K562 (cell line): ENCODE results near the gene ERF. TPM values are rescaled to one million over a fixed set of nuclear protein-coding genes. Genes with fewer than 3 reads are reported as not detected.

Source experiments
- KAT2B ChIP-seq: IDR thresholded peaks from one replicate; pipeline ENCODE4 v1.6.1; 2012; ENCODE audit warnings: low read depth, mild to moderate bottlenecking, control low read depth, inconsistent platforms, low read length, moderate library complexity
- SMARCA4 ChIP-seq: fragments of 450-650 bp; IDR thresholded peaks from 2 replicates; pipeline ENCODE4 v1.6.1; 2016
- ZBTB43 ChIP-seq: sonication (generic); formaldehyde crosslinking; IDR thresholded peaks from 2 replicates; pipeline ENCODE4 v1.8.0; 2023; ENCODE audit warnings: mild to moderate bottlenecking, missing genetic modification reagents
- ZNF699 ChIP-seq: fragments of 250-450 bp; sonication (Bioruptor Pico); IDR thresholded peaks from 2 replicates; pipeline ENCODE4 v1.8.0; 2021; ENCODE audit warnings: mild to moderate bottlenecking, moderate library complexity; ENCODE audit not compliant: insufficient replicate concordance
- polyA plus RNA-seq, 8 experiments: library from polyadenylated mRNA; depleted of rRNA in 4 of 8; stranded (reverse) in 5 of 8; unstranded in 3 of 8; fragments of >200 nt; fragmentation: Nextera tagmentation in 2 of 8; fragmentation: Illumina TruSeq in 1 of 8; extraction: Ambion mirVana in 2 of 8; extraction: Trizol in 1 of 8; gene quantifications; 2 replicates each; pipeline versions ENCODE4 v1.2.1 to v1.2.3, GENCODE V29; 2011 to 2014; ENCODE audit warnings: inconsistent platforms in 1 of 8, missing spikeins in 1 of 8
- total RNA-seq, 7 experiments: library from RNA; depleted of rRNA in 6 of 7; stranded (reverse); fragments of >200 nt in 6 of 7; fragmentation: Illumina TruSeq in 2 of 7; extraction: Trizol in 2 of 7; gene quantifications; 2 replicates each; pipeline versions ENCODE4 v1.2.1 to v1.2.3, GENCODE V29; 2011 to 2021; ENCODE audit warnings: low replicate concordance in 1 of 7
- TF ChIP-seq, protein P1 (sequence below): sonication (generic); formaldehyde crosslinking; IDR thresholded peaks from 2 replicates; pipeline ENCODE4 v1.9.0; 2022; ENCODE audit warnings: mild to moderate bottlenecking, missing genetic modification reagents
- TF ChIP-seq, protein P2 (sequence below): sonication (generic); formaldehyde crosslinking; IDR thresholded peaks from 2 replicates; pipeline ENCODE4 v1.8.0; 2022; ENCODE audit warnings: missing genetic modification reagents, mild to moderate bottlenecking, moderate library complexity, borderline replicate concordance
- TF ChIP-seq, protein P3 (sequence below): fragments of 450-650 bp; IDR thresholded peaks from 2 replicates; pipeline ENCODE4 v1.6.1; 2016; ENCODE audit warnings: borderline replicate concordance
- TF ChIP-seq, protein P4 (sequence below), 2 experiments: fragments of 450-650 bp in 1 of 2; IDR thresholded peaks; 2 replicates each; pipeline ENCODE4 v1.6.1; 2011 to 2017; ENCODE audit warnings: low read depth in 2 of 2, antibody characterized with exemption in 1 of 2, borderline replicate concordance in 1 of 2, low read length in 1 of 2, mild to moderate bottlenecking in 1 of 2, mixed read lengths in 1 of 2; ENCODE audit not compliant: control insufficient read depth in 1 of 2
- TF ChIP-seq, protein P5 (sequence below): sonication (generic); formaldehyde crosslinking; IDR thresholded peaks from 2 replicates; pipeline ENCODE4 v1.8.0; 2022; ENCODE audit warnings: mild to moderate bottlenecking, missing genetic modification reagents

The ERF gene
- total and polyA plus RNA-seq, 9 of the 15 experiments (the other 6 are each of a cell fraction or from before 2014, with no cell fraction given), result 0.03 to 75.4 (median 27.0) TPM

GRCh38 chr19:42283188-42284065 is 28.5 kb upstream of the ERF start (continued):
- TF ChIP-seq, protein P1, sequence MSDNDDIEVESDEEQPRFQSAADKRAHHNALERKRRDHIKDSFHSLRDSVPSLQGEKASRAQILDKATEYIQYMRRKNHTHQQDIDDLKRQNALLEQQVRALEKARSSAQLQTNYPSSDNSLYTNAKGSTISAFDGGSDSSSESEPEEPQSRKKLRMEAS (CRISPR knock-in tag), result peak; percentile 59; the same call in 1 of the 2 replicates
- TF ChIP-seq, protein P2, sequence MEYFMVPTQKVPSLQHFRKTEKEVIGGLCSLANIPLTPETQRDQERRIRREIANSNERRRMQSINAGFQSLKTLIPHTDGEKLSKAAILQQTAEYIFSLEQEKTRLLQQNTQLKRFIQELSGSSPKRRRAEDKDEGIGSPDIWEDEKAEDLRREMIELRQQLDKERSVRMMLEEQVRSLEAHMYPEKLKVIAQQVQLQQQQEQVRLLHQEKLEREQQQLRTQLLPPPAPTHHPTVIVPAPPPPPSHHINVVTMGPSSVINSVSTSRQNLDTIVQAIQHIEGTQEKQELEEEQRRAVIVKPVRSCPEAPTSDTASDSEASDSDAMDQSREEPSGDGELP (CRISPR knock-in tag), result peak; percentile 36; the same call in 1 of the 2 replicates
- TF ChIP-seq, protein P3, sequence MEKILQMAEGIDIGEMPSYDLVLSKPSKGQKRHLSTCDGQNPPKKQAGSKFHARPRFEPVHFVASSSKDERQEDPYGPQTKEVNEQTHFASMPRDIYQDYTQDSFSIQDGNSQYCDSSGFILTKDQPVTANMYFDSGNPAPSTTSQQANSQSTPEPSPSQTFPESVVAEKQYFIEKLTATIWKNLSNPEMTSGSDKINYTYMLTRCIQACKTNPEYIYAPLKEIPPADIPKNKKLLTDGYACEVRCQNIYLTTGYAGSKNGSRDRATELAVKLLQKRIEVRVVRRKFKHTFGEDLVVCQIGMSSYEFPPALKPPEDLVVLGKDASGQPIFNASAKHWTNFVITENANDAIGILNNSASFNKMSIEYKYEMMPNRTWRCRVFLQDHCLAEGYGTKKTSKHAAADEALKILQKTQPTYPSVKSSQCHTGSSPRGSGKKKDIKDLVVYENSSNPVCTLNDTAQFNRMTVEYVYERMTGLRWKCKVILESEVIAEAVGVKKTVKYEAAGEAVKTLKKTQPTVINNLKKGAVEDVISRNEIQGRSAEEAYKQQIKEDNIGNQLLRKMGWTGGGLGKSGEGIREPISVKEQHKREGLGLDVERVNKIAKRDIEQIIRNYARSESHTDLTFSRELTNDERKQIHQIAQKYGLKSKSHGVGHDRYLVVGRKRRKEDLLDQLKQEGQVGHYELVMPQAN, result peak; percentile 80
- no peak for TF ChIP-seq KAT2B
- TF ChIP-seq ZNF699 (CRISPR knock-in tag), result no peak
- TF ChIP-seq, protein P4, sequence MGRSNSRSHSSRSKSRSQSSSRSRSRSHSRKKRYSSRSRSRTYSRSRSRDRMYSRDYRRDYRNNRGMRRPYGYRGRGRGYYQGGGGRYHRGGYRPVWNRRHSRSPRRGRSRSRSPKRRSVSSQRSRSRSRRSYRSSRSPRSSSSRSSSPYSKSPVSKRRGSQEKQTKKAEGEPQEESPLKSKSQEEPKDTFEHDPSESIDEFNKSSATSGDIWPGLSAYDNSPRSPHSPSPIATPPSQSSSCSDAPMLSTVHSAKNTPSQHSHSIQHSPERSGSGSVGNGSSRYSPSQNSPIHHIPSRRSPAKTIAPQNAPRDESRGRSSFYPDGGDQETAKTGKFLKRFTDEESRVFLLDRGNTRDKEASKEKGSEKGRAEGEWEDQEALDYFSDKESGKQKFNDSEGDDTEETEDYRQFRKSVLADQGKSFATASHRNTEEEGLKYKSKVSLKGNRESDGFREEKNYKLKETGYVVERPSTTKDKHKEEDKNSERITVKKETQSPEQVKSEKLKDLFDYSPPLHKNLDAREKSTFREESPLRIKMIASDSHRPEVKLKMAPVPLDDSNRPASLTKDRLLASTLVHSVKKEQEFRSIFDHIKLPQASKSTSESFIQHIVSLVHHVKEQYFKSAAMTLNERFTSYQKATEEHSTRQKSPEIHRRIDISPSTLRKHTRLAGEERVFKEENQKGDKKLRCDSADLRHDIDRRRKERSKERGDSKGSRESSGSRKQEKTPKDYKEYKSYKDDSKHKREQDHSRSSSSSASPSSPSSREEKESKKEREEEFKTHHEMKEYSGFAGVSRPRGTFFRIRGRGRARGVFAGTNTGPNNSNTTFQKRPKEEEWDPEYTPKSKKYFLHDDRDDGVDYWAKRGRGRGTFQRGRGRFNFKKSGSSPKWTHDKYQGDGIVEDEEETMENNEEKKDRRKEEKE (IDR thresholded peaks at IDR 0.05; ENCODE audit: borderline replicate concordance in 1 of 2, control insufficient read depth in 1 of 2, low read depth in 2 of 2, low read length in 1 of 2), result 0 out of 4 replicates have a peak, but pooled peaks of 1 of the 2 experiments have one; percentile 57
- TF ChIP-seq, protein P5, sequence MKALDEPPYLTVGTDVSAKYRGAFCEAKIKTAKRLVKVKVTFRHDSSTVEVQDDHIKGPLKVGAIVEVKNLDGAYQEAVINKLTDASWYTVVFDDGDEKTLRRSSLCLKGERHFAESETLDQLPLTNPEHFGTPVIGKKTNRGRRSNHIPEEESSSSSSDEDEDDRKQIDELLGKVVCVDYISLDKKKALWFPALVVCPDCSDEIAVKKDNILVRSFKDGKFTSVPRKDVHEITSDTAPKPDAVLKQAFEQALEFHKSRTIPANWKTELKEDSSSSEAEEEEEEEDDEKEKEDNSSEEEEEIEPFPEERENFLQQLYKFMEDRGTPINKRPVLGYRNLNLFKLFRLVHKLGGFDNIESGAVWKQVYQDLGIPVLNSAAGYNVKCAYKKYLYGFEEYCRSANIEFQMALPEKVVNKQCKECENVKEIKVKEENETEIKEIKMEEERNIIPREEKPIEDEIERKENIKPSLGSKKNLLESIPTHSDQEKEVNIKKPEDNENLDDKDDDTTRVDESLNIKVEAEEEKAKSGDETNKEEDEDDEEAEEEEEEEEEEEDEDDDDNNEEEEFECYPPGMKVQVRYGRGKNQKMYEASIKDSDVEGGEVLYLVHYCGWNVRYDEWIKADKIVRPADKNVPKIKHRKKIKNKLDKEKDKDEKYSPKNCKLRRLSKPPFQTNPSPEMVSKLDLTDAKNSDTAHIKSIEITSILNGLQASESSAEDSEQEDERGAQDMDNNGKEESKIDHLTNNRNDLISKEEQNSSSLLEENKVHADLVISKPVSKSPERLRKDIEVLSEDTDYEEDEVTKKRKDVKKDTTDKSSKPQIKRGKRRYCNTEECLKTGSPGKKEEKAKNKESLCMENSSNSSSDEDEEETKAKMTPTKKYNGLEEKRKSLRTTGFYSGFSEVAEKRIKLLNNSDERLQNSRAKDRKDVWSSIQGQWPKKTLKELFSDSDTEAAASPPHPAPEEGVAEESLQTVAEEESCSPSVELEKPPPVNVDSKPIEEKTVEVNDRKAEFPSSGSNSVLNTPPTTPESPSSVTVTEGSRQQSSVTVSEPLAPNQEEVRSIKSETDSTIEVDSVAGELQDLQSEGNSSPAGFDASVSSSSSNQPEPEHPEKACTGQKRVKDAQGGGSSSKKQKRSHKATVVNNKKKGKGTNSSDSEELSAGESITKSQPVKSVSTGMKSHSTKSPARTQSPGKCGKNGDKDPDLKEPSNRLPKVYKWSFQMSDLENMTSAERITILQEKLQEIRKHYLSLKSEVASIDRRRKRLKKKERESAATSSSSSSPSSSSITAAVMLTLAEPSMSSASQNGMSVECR, result peak; percentile 21; the same call in 1 of the 2 replicates
- 0 out of 2 replicates have a peak, but pooled peaks have one; percentile 61 for TF ChIP-seq ZBTB43 (CRISPR knock-in tag)
- 0 out of 2 replicates have a peak, but pooled peaks have one; percentile 50 for TF ChIP-seq SMARCA4
